GM19452 (cell line): Measurements from ENCODE around the gene ABCC1.
"Not testable (repeated sequence)": the region's sequence is repeated elsewhere in the genome, so short reads cannot be mapped to it uniquely, and the experiment has no call there.

ENCODE experiments used
- ATAC-seq: cut with Tn5 transposase; IDR thresholded peaks from one replicate; pipeline ENCODE4 v1.9.1; 2021; ENCODE audit not compliant: unreplicated experiment

The ABCC1 gene

DNA sequence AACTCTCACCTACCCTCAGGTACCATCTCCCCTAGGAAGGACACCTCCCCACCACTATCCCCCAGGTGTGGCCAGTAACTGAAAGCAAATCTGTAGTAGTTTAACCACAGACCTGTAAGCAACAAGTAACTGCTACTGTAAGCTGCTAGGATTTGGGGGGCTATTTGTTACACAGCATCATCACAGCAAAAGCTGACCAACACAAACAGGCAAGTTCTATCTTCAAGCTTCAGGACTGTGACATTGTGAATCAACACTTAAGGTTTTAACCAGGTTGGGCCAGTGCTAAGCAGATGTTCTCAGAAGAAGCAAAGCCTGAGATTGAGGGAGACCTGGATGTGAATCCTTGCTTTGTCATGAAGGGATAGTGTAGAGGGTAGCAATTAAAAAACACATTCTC lies 226.9 kb downstream of the ABCC1 start:
- ATAC-seq, result no peak

- no peak for ATAC-seq
Measured at GRCh38 chr16:16178455-16179162, 229.2 kb downstream of the ABCC1 start.

DNA sequence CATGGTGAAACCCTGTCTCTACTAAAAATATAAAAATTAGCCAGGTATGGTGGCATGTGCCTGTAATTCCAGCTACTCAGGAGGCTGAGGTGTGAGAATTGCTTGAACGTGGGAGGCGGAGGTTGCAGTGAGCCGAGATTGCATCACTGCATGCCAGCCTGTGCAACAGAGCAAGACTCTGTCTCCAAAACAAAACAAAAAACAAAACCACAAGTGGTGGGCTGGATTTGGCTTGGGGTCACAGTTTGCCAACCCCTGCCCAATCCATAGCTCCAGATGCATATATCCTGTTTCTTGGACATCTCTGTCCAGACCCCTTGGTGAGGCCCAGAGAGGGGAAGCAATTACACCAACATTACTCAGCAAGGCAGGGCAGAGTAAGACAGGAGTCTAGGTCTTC lies 232.3 kb downstream of the ABCC1 start:
- not testable (repeated sequence) for ATAC-seq

GRCh38 chr16:16182918-16183317 lies 233.5 kb downstream of the ABCC1 start:
- no peak for ATAC-seq

DNA sequence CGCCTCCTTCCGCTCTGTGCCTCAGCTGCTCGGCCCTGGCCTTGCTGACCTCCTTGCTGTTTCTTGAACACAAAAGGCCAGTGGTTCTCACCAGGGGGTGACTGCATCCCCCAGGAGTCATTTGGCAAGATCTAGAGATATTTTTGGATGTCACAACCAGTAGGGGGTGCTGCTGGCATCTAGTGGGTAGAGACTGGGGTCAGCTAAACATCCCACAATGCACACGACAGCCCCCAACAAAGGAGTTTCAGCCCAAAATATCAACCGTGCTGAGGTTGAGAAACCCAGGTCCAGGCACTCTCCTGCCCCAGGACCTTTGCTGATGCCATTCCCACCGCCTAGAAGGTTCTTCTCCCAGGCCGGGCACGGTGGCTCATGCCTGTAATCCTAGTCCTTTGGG lies 234.1 kb downstream of the ABCC1 start:
- ATAC-seq, result no peak

DNA sequence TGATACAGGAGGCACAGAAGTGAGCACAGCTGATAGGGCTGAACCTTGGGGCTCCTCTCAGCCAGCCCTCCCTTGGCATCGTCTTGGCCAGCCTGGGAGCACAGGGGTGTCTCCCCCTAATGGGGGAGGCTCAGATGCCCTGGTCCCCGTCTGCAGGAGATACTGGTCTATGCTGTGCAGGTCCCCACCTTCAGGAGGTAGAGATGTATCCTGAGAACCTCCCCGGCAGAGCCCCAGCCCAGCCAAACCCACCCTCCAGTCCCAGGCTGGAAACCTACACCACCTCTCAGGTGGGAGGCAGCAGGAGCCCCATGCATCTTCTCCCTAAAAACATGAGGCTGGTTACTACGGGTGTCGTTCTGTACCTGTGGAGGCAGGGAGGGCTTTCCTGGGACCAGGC lies 235.2 kb downstream of the ABCC1 start:
- ATAC-seq, result no peak

GRCh38 chr16:16185095-16185494 lies 235.7 kb downstream of the ABCC1 start:
- ATAC-seq, result no peak

GRCh38 chr16:16186820-16187219 lies 237.4 kb downstream of the ABCC1 start:
- no peak for ATAC-seq

GRCh38 chr16:16188827-16189226 lies 239.4 kb downstream of the ABCC1 start:
- no peak for ATAC-seq

GRCh38 chr16:16189842-16190241 lies 240.4 kb downstream of the ABCC1 start:
- no peak for ATAC-seq

DNA sequence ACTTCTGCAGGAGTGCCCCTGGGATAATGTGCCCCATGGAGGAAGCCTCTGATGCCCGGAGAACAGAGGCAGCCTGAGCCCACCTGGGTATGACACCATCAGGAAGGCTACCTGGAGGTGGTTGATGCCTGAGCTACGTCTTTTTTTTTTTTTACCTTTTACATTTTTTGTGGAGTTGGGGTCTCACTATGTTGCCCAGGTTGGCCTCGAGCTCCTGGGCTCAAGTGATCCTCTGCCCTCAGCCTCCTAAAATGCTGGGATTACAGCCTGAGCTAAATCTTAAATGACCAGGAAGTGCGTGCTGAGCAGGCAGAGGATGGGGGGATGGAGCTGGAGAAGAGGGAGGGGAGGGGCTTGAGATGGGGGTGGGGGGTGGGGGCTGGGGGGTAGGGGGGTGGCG lies 241.1 kb downstream of the ABCC1 start:
- no peak for ATAC-seq

- not testable (repeated sequence) for ATAC-seq
Measured at GRCh38 chr16:16190966-16191365, 241.6 kb downstream of the ABCC1 start.

DNA sequence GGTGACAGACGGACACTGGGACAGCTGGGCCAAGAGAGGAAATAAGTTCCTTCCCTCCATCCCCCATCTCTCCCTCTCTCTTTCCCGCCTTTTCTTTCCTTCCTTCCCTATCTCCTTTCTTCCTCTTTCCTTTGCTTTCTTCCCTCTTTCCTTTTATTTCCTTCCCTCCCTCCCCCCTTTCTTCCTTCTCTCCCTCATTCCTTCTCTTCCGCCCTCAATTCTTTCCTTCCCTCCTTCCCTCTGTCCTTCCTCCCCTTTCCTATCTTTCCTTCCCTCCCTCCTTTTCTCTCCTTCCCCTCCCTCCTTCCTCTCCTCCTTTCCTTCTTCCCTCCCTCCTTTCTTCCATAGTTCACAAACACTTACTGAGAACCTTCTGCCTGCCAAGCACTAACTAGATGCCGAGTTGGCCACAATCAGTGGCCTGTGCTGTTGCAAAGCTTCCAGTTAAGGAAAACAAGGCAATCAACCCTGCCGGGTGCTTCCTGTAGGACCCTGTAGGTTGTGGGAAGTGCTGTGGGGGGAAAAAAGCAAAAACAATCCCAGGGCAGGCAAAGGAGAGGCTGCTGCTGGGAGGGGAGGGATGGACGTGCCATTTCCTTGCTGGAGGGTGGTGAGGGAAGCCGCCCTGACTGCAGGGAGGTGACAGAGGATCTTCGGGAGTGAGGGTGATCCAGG lies 242.2 kb downstream of the ABCC1 start:
- no peak for ATAC-seq
